Epidermal melanocyte (primary cell): Measurements from ENCODE around the gene GSDME.

ENCODE experiments used
- DNase-seq: peaks from one replicate; pipeline ENCODE4 v3.0.0; 2011; ENCODE audit warnings: low spot score; ENCODE audit not compliant: insufficient read length

Gene GSDME

DNA sequence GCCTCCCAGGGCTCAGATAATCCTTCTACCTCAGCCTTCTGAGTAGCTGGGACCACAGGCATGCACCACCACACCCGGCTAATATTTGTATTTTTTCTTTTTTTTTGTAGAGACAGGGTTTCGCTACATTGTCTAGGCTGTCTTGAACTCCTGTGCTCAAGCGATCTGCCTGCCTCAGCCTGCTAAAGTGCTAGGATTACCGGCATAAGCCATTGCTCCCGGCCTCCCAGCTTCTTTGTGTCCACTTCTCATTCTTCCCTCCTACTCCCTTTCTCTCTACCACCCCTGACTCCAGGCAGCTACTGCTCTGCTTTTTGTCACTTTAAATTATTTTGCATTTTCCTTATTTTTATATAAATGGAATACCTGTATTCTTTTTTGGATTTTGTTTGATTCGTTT lies 100.7 kb downstream of the GSDME start:
- DNase-seq, result no peak

DNA sequence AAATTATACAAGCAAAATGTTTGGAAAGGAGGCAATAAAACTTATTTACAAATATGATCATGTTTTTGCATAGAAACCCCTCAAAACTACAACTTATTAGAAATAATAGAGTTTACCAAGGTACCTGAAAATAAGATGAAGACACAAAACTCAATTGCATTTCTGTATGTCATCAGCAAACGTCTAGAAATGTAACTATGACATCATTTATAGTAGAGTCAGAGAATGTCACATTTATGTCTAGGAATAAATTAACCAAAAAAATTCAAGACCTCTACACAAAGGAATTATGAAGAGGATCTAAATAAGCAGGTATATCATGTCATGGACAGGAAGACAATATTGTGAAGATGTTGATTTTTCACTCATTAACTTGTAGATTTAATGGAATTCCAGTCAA lies 103.0 kb downstream of the GSDME start:
- DNase-seq, result no peak

DNA sequence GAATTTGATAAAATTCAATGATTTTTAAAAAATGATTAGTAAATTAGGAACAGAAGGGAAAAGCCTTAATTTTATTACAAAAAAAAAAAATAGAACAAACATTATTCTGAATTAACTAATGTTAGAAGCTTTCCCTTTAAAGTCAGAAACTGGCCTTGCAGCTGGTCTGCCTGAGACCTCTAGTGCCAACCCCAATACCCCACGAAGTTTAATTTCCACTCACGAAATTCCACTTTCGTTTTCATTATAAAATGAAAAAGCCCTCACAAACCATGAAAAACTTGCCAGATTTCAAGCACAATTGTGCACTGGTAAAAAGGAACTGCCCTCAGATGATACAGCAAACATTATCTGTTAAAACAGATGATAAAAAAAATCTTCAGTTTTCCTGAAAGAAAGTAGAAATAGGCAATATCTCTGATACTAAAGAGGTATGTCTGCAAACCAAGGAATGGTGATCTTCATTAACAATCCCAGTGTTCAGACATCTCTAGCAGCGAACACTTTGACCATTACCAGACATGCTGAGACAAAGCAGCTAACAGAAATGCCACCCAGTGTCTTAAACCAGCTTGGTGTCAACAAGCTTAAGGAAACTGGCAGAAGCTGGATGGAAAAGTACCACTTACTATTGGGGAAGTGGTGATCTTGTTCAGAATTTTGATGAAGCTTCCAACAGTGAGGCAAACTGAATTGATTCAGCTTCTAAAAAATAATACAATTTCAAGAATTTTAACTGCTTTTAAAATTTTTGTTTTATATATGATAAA lies 103.8 kb downstream of the GSDME start:
- no peak for DNase-seq

DNA sequence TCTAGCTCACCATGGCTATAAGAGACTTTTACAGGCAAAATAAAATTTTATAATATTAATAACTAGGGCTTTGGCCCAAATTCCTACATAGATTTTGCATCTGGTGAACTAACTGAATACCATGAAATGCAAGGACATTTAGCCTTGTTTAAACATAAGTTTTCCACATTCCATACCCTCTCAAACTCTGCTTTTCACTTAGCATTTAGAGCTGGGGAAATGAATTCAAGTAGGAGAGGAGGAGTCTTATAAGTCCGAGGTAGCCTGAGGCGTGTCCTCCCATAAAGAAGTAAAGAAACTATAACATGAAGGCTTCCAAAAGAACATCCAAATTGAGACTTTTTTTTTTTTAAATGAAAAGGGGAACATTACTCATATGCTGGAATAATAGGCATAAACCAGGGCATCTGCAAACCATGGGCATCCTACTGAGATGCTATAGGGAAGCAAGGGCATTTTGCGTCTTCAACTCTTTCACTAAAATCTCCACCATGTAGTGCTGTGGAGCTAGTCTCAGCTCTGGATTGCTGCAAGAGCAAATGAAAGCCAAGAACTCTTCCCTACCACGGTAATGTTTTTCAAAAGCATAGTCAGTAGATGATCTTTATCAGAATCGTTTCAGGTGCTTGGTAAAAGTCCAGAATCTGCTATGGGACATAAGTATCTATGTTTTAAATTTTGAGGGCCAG lies 104.9 kb downstream of the GSDME start:
- DNase-seq, result no peak
